Osteoblast (primary cell): ENCODE measurements around the gene PALD1. TPM values are rescaled to one million over a fixed set of nuclear protein-coding genes. Genes with fewer than 3 reads are reported as not detected.

Source experiments
- DNase-seq: peaks from one replicate; pipeline ENCODE4 v3.0.0; 2011; ENCODE audit warnings: low spot score, mixed read lengths; ENCODE audit not compliant: insufficient read length; ENCODE audit errors: missing footprints
- H2AFZ ChIP-seq: 2 replicates; pipeline ENCODE4 v1.6.0; 2011; ENCODE audit warnings: mild to moderate bottlenecking, low read length
- H3K27ac ChIP-seq: 2 replicates; pipeline ENCODE4 v1.5.1; 2011; ENCODE audit warnings: mild to moderate bottlenecking, low read depth, low read length, moderate library complexity
- H3K27me3 ChIP-seq: 2 replicates; pipeline ENCODE4 v1.6.0; 2012; ENCODE audit warnings: mild to moderate bottlenecking, control low read depth, inconsistent platforms, low read length, moderate library complexity; ENCODE audit not compliant: insufficient read depth
- H3K36me3 ChIP-seq: 2 replicates; pipeline ENCODE4 v1.5.1; 2011; ENCODE audit warnings: mild to moderate bottlenecking, low read length, control low read depth, moderate library complexity; ENCODE audit not compliant: insufficient read depth
- H3K4me1 ChIP-seq: 2 replicates; pipeline ENCODE4 v1.5.1; 2011; ENCODE audit warnings: mild to moderate bottlenecking, low read length, control low read depth, moderate library complexity; ENCODE audit not compliant: insufficient read depth
- H3K4me2 ChIP-seq: 2 replicates; pipeline ENCODE4 v1.6.0; 2011; ENCODE audit warnings: mild to moderate bottlenecking, low read length; ENCODE audit not compliant: insufficient read depth
- H3K4me3 ChIP-seq: fragments of 200-600 bp; sonication (generic); 3 replicates; pipeline ENCODE4 v1.5.1; 2012; ENCODE audit warnings: mild to moderate bottlenecking, low read length, inconsistent platforms; ENCODE audit not compliant: insufficient read depth
- H3K79me2 ChIP-seq: 2 replicates; pipeline ENCODE4 v1.6.0; 2012; ENCODE audit warnings: mild to moderate bottlenecking, low read length, control low read depth, inconsistent platforms; ENCODE audit not compliant: insufficient read depth
- H3K9me3 ChIP-seq: 2 replicates; pipeline ENCODE4 v1.5.1; 2011; ENCODE audit warnings: low read depth, low read length, control low read depth
- H4K20me1 ChIP-seq: 2 replicates; pipeline ENCODE4 v1.6.0; 2012; ENCODE audit warnings: mild to moderate bottlenecking, low read length, control low read depth; ENCODE audit not compliant: insufficient read depth
- CTCF ChIP-seq: IDR thresholded peaks from 2 replicates; pipeline ENCODE4 v1.5.1; 2011; ENCODE audit warnings: mild to moderate bottlenecking, low read depth, low read length, moderate library complexity; ENCODE audit errors: extremely low read depth
- total RNA-seq: library from RNA; depleted of rRNA; stranded (reverse); fragments of >200 nt; gene quantifications from 2 replicates; pipeline ENCODE4 v1.2.3, GENCODE V29; 2012

PALD1 gene
- total RNA-seq = under 0.01 and 0.29 TPM in 2 replicates

DNA sequence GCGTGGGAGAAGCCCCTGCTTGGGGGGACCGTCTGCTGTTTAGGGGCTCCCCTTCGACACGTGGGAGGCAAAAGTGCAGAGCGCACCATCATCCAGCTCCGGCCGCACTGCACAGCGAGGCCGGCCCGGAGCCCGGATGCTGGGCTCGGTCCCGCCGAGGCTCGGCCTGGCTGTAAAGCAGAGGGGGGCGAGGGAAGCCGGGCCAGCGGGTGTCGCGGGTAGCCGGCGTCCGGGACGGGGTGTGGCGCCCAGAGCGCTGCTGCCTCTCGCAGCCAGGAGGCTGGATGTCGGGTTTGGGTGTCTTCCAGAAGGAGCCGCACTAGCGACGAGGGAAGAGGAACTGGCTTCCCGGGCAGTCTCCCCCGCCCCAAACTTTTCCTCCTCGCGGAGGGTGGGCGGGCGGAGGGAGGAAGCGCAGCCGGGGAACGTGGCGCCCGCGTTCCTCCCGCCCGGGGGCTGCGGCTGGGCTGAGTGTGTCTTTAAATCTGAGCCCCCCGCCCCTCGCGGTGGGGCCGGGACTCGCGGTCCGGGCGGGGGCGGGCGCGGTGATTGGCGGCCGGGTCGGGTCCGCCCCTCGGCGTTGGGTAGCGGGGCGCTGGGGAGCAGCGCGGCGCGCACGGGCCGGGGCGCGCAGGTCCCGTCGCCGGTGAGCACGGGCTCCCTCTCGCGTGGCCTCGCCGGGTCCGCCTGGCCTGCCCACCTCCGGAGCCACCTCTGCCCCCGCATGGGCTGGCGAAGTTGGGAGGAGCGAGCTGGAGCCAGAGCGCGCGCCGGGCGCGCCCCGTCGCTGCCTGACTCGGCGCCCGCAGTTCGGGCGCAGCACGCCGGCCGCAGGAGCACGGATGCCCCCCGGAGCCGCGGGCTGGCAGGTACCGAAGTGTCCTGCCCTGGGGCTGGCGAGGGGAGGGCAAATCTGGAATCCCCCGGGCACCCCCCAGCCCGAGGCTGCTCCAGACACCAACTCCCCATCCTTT is at the start of gene PALD1:
PALD1 (plus strand) TSS at position 577 of the 974 bp plus-strand sequence. CDS start 47,185 bp downstream, outside the sequence.
- Histone ChIP-seq H3K27me3 (peaks cover 38% of the 10 kb centered on the region), H3K36me3 (no peaks in the 10 kb centered on the region), H3K9me3 (no peaks in the 10 kb centered on the region), H3K4me2 (peak within 1 kb of the TSS; percentile 58), H3K79me2 (no peaks in the 10 kb centered on the region), H3K27ac (no peak within 1 kb of the TSS), H3K4me1 (no peaks in the 10 kb centered on the region), H2AFZ (no peak within 1 kb of the TSS), H3K4me3 (peak within 1 kb of the TSS; percentile 60), H4K20me1 (no peaks in the 10 kb centered on the region)
- no peak for TF ChIP-seq CTCF
- DNase-seq = peak; percentile 96

DNA sequence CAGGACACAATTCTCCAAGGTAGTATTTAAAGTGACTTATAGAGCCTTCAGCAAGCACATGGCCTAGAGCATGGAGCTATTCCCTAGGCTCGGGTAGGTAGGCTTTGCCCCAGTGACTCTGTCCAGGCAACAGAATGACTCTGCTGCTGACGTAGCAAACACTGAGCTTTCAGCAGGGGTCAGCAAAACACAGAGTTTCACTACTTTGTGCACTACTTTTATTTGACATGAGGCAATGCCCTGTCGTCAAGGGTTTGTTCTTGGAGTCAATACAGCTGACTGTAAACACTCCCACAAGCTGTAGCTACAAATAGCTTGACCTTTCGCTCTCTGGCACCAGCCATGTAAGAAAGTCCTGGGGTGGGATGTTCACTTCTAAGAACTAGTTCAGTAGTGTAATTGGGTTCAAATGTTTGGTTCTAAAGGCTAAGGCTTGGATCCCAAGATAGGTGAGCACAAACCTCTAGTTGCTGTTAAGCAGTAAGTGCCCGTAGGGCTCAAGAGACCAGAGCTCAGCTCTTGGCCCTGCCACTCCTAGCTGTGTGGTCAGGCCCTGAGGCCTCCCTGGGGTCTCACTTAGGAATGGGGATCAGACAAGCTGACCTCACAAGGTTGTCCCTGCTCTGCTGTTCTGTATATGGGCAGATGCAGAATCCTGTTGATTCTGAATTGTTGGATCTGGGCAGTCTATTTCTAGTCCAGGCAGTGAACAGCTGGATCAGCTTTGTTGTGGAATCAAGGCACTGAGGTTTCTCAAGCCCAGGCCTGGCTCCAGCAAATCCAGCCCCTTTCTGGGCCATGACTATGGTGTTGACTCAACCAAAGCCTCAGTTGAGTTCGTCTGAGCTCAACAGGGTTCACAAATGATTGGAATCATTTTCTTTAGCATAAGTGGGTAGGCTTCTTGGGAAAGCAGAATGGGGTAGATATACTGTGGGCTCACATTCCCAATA is 47.8 kb upstream of the PALD1 start:
- peaks cover 8% of the 10 kb centered on the region for H4K20me1 ChIP-seq
- no peaks in the 10 kb centered on the region for H3K9me3 ChIP-seq
- no peak overlapping the region for H2AFZ ChIP-seq
- no peaks in the 10 kb centered on the region for H3K27me3 ChIP-seq
- peak; percentile 30 for TF ChIP-seq CTCF
- peak overlapping the region; percentile 62 for H3K27ac ChIP-seq
- H3K36me3 ChIP-seq = peaks cover 44% of the 10 kb centered on the region
- DNase-seq = no peak
- H3K79me2 ChIP-seq = no peaks in the 10 kb centered on the region
- no peak overlapping the region for H3K4me3 ChIP-seq
- no peak overlapping the region for H3K4me2 ChIP-seq
- peaks cover 31% of the 10 kb centered on the region for H3K4me1 ChIP-seq

DNA sequence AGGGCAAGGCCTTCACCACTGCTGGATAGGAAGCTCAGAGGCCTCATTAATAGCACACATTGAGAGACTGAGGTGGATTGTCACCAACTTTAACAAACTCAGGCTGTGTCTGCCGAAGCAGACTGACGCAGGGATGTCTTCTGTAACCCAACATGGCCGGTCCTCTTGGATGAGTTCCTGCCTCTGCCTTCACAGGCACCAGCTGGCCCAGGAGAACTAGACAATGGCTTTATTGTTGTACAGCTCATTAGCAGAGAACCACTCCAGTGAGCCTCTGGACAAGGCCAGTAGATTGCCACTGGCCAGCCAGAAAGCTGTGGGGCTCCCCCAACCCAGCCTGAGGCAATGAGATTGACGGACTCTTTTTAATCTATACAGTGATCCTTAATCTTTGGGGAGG is 46.5 kb upstream of the PALD1 start:
- no peak for TF ChIP-seq CTCF
- DNase-seq = no peak

More for the DNA sequence above, 46.5 kb upstream of the PALD1 start:
- H3K79me2 ChIP-seq = no peaks in the 10 kb centered on the region
- H3K9me3 ChIP-seq = no peaks in the 10 kb centered on the region
- peaks cover 38% of the 10 kb centered on the region for H3K36me3 ChIP-seq
- H4K20me1 ChIP-seq = peaks cover 7% of the 10 kb centered on the region
- H3K4me2 ChIP-seq = no peak overlapping the region
- H3K27me3 ChIP-seq = no peaks in the 10 kb centered on the region
- H3K4me1 ChIP-seq = peaks cover 31% of the 10 kb centered on the region
- H2AFZ ChIP-seq = no peak overlapping the region
- no peak overlapping the region for H3K27ac ChIP-seq
- no peak overlapping the region for H3K4me3 ChIP-seq
